CD14-positive monocyte (primary cell): ENCODE measurements around the gene FAIM2. TPM values are rescaled to one million over a fixed set of nuclear protein-coding genes. Genes with fewer than 3 reads are reported as not detected.
A peak's percentile ranks its signal among the peaks of the same experiment; 100 is the strongest.

Source experiments
- DNase-seq, 3 donors: peaks; one replicate each; pipeline ENCODE4 v3.0.0-alpha.2; 2011 to 2022
- H2AFZ ChIP-seq: 2 replicates; pipeline ENCODE4 v1.6.0; 2012; ENCODE audit warnings: mild to moderate bottlenecking, low read depth, low read length, inconsistent platforms; ENCODE audit not compliant: insufficient read depth, poor library complexity, severe bottlenecking
- H3K27ac ChIP-seq, 2 donors: 1 replicate in 1 of 2; 2 replicates in 1 of 2; pipeline ENCODE4 v1.5.1; 2012 to 2013; ENCODE audit warnings: low read length in 2 of 2, control low read depth in 1 of 2, inconsistent platforms in 1 of 2, low read depth in 1 of 2, mild to moderate bottlenecking in 1 of 2
- H3K27me3 ChIP-seq, 2 donors: one replicate each; pipeline versions ENCODE4 v1.6.0 to v1.6.1; 2011 to 2013; ENCODE audit warnings: low read length in 2 of 2; ENCODE audit not compliant: control insufficient read depth in 2 of 2, insufficient read depth in 2 of 2
- H3K36me3 ChIP-seq, 2 donors: replicated peaks in 1 of 2; 1 replicate in 1 of 2; 2 replicates in 1 of 2; pipeline versions ENCODE4 v1.5.1 to v1.6.1; 2012 to 2013; ENCODE audit warnings: low read length in 2 of 2, control low read depth in 1 of 2, inconsistent platforms in 1 of 2, mild to moderate bottlenecking in 1 of 2; ENCODE audit not compliant: insufficient read depth in 2 of 2, control insufficient read depth in 1 of 2
- H3K4me1 ChIP-seq, 2 donors: 1 replicate in 1 of 2; 2 replicates in 1 of 2; pipeline versions ENCODE4 v1.5.1 to v1.6.1; 2012 to 2013; ENCODE audit warnings: low read length in 2 of 2, control low read depth in 1 of 2, inconsistent platforms in 1 of 2, mild to moderate bottlenecking in 1 of 2, moderate library complexity in 1 of 2; ENCODE audit not compliant: insufficient read depth in 2 of 2, control insufficient read depth in 1 of 2
- H3K4me2 ChIP-seq: replicated peaks from 2 replicates; pipeline ENCODE3; 2012; ENCODE audit warnings: low read length, moderate library complexity, mild to moderate bottlenecking; ENCODE audit not compliant: poor library complexity, severe bottlenecking; ENCODE audit errors: extremely low read depth
- H3K4me3 ChIP-seq, 3 experiments: fragments of 200-600 bp in 1 of 3; sonication (generic) in 1 of 3; replicated peaks in 1 of 3; 1 replicate in 2 of 3; 2 replicates in 1 of 3; pipeline ENCODE4 v1.5.1; 2011 to 2013; ENCODE audit warnings: low read length in 3 of 3, mild to moderate bottlenecking in 3 of 3, control low read depth in 2 of 3, low read depth in 2 of 3, inconsistent platforms in 1 of 3, moderate library complexity in 1 of 3
- H3K79me2 ChIP-seq: 2 replicates; pipeline ENCODE4 v1.6.0; 2012; ENCODE audit warnings: mild to moderate bottlenecking, control low read depth, inconsistent platforms, low read length, moderate library complexity; ENCODE audit not compliant: insufficient read depth
- H3K9ac ChIP-seq: 2 replicates; pipeline ENCODE4 v1.6.0; 2017; ENCODE audit warnings: low read length, mild to moderate bottlenecking; ENCODE audit not compliant: insufficient read depth, poor library complexity, severe bottlenecking
- H3K9me3 ChIP-seq, 2 donors: replicated peaks in 1 of 2; 1 replicate in 1 of 2; 2 replicates in 1 of 2; pipeline versions ENCODE4 v1.5.1 to v1.6.1; 2012 to 2013; ENCODE audit warnings: low read length in 2 of 2, control low read depth in 1 of 2; ENCODE audit not compliant: control insufficient read depth in 1 of 2, insufficient read depth in 1 of 2
- H4K20me1 ChIP-seq: 2 replicates; pipeline ENCODE4 v1.6.0; 2012; ENCODE audit warnings: mild to moderate bottlenecking, low read length, control low read depth, moderate library complexity; ENCODE audit not compliant: insufficient read depth
- H3K27ac Mint-ChIP-seq, 7 donors: one replicate each; pipeline ENCODE4 v1.8.0; 2020; ENCODE audit warnings: mild to moderate bottlenecking in 7 of 7, mixed read lengths in 7 of 7, moderate library complexity in 6 of 7, inconsistent platforms in 2 of 7
- H3K27me3 Mint-ChIP-seq, 3 donors: one replicate each; pipeline ENCODE4 v1.8.0; 2021 to 2022; ENCODE audit warnings: low read depth in 3 of 3, mild to moderate bottlenecking in 3 of 3, mixed read lengths in 3 of 3, moderate library complexity in 3 of 3, inconsistent platforms in 1 of 3
- H3K36me3 Mint-ChIP-seq, 2 donors: one replicate each; pipeline ENCODE4 v1.8.0; 2020; ENCODE audit warnings: mixed read lengths in 2 of 2, inconsistent platforms in 1 of 2, mild to moderate bottlenecking in 1 of 2
- H3K4me1 Mint-ChIP-seq: one replicate; pipeline ENCODE4 v1.8.0; 2020; ENCODE audit warnings: mild to moderate bottlenecking, mixed read lengths
- H3K4me3 Mint-ChIP-seq, 2 donors: one replicate each; pipeline ENCODE4 v1.8.0; 2020; ENCODE audit warnings: mild to moderate bottlenecking in 2 of 2, mixed read lengths in 2 of 2, moderate library complexity in 1 of 2
- H3K9me3 Mint-ChIP-seq, 7 donors: one replicate each; pipeline ENCODE4 v1.8.0; 2020 to 2022; ENCODE audit warnings: mixed read lengths in 7 of 7, mild to moderate bottlenecking in 6 of 7, moderate library complexity in 6 of 7, inconsistent platforms in 2 of 7
- WGBS: methylation state at CpG from one replicate; pipeline ENCODE4 v1.1.5; 2013; ENCODE audit warnings: missing lambda C conversion rate; ENCODE audit not compliant: insufficient coverage; 5-methylcytosine and 5-hydroxymethylcytosine counted together
- intact Hi-C, 2 donors: fragments of 100-400 bp; cut with micrococcal nuclease; formaldehyde crosslinking; loops; one replicate each; pipeline versions ENCODE4 v1.15.0 to v1.15.1; 2023
- polyA plus RNA-seq, 3 donors: library from polyadenylated mRNA; depleted of rRNA in 1 of 3; unstranded in 2 of 3; stranded (reverse) in 1 of 3; fragments of 300-500 nt in 2 of 3; fragments of >200 nt in 1 of 3; fragmentation: Illumina TruSeq in 2 of 3; gene quantifications; 1 replicate in 2 of 3; 2 replicates in 1 of 3; pipeline ENCODE4 v1.2.3, GENCODE V29; 2012 to 2021
- TF ChIP-seq, protein P1 (sequence below): fragments of 200-600 bp; IDR thresholded peaks from one replicate; pipeline ENCODE4 v1.8.0; 2022; ENCODE audit warnings: antibody characterized with exemption, mild to moderate bottlenecking

Gene FAIM2
- polyA plus RNA-seq, 3 donors, result not detected

DNA sequence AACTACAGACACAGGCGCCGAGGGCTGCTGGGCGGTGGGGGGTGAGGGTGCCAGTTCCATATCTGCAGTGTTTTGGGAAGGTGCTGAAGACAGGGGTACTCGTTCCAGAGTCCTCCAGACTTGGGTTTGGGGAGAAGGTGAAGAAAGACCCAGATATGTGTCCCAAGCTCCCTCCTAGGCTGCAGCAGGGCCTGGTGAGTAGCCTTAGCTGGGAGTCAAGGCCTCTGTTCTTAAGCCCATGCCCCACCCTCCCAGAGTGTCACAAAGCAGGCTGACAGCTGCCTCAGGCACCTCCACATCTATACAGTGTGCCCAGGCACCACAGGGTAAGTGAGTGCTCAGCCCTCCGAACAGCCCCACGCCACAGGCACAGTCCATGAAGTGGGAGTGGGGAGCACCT lies 79.7 kb downstream of the FAIM2 start:
- H2AFZ ChIP-seq, result no peak overlapping the region
- peak overlapping the region; percentile 98 for H3K4me2 ChIP-seq
- Mint-ChIP-seq H3K36me3 (peaks cover 9 to 30% of the 10 kb centered on the region in 2 donors), H3K4me3 (peak overlapping the region in 1 of 2 donors; percentile 39), H3K27me3 (peaks cover 0 to 2% (median 2%) of the 10 kb centered on the region in 3 donors), H3K27ac (peak overlapping the region; percentile 97 to 100 (median 100)), H3K9me3 (no peaks in the 10 kb centered on the region), H3K4me1 (peaks cover 78% of the 10 kb centered on the region)
- H3K9me3 ChIP-seq, result no peaks in the 10 kb centered on the region
- peaks cover 39% of the 10 kb centered on the region for H4K20me1 ChIP-seq
- peaks cover 26% of the 10 kb centered on the region for H3K79me2 ChIP-seq
- peaks cover 75 to 85% of the 10 kb centered on the region in 2 donors for H3K4me1 ChIP-seq
- H3K27ac ChIP-seq, result peak overlapping the region; percentile 92 to 100
- intact Hi-C loops, result no loop called here
- peak overlapping the region in 1 of 3 experiments; percentile 95 for H3K4me3 ChIP-seq
- TF ChIP-seq, protein P1, sequence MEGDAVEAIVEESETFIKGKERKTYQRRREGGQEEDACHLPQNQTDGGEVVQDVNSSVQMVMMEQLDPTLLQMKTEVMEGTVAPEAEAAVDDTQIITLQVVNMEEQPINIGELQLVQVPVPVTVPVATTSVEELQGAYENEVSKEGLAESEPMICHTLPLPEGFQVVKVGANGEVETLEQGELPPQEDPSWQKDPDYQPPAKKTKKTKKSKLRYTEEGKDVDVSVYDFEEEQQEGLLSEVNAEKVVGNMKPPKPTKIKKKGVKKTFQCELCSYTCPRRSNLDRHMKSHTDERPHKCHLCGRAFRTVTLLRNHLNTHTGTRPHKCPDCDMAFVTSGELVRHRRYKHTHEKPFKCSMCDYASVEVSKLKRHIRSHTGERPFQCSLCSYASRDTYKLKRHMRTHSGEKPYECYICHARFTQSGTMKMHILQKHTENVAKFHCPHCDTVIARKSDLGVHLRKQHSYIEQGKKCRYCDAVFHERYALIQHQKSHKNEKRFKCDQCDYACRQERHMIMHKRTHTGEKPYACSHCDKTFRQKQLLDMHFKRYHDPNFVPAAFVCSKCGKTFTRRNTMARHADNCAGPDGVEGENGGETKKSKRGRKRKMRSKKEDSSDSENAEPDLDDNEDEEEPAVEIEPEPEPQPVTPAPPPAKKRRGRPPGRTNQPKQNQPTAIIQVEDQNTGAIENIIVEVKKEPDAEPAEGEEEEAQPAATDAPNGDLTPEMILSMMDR, result no peak
- no peaks in the 10 kb centered on the region for H3K27me3 ChIP-seq
- DNase-seq, result no peak
- peak overlapping the region; percentile 88 for H3K9ac ChIP-seq
- H3K36me3 ChIP-seq, result peaks cover 2 to 12% of the 10 kb centered on the region in 2 donors
- no CpG with 5 or more reads among the region's 6 CpGs for WGBS

DNA sequence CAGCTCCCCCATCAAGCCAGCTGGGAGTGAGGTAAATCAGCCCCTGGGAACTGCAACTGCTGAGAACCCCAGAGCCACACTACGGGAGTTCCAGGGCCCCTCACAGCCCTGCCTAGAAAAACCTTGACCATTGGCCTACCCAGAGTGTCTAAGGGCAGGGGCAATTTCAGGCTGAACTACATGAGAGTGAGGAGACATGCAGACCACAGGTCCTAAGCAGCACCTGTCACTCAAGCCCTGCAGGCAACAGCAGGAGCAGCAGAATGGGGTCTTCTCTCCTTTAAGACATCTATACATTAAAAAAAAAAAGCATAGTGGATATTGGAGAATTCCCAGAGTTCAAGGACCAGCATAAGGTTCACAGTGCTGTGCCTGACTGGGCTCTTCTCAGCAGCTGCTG lies 80.3 kb downstream of the FAIM2 start:
- peaks cover 0 to 2% (median 0%) of the 10 kb centered on the region in 3 donors for H3K27me3 Mint-ChIP-seq
- H3K27me3 ChIP-seq, result no peaks in the 10 kb centered on the region
- no peaks in the 10 kb centered on the region for H3K9me3 ChIP-seq
- H3K4me3 ChIP-seq, result no peak overlapping the region
- no peak overlapping the region for H3K9ac ChIP-seq
- H3K27ac ChIP-seq, result peak overlapping the region in 1 of 2 donors; percentile 100
- intact Hi-C loops, result no loop called here
- H4K20me1 ChIP-seq, result peaks cover 39% of the 10 kb centered on the region
- H3K36me3 ChIP-seq, result peaks cover 2 to 12% of the 10 kb centered on the region in 2 donors
- H3K4me1 ChIP-seq, result peaks cover 70 to 80% of the 10 kb centered on the region in 2 donors
- H2AFZ ChIP-seq, result no peak overlapping the region
- H3K4me1 Mint-ChIP-seq, result peaks cover 74% of the 10 kb centered on the region
- 100% methylated on average over 1 of the region's 1 CpG for WGBS
- H3K27ac Mint-ChIP-seq, result peak overlapping the region; percentile 14 to 100 (median 100)
- H3K9me3 Mint-ChIP-seq, result no peaks in the 10 kb centered on the region
- no peak overlapping the region for H3K4me2 ChIP-seq
- TF ChIP-seq, protein P1, result no peak
- peaks cover 26% of the 10 kb centered on the region for H3K79me2 ChIP-seq
- H3K36me3 Mint-ChIP-seq, result peaks cover 11 to 30% of the 10 kb centered on the region in 2 donors
- no peak for DNase-seq
- H3K4me3 Mint-ChIP-seq, result no peak overlapping the region
